ENCODE measurements around the gene IGF2BP2. TPM values are rescaled to one million over a fixed set of nuclear protein-coding genes. Genes with fewer than 3 reads are reported as not detected.
"Not testable (repeated sequence)": the region's sequence is repeated elsewhere in the genome, so short reads cannot be mapped to it uniquely, and the experiment has no call there.

IGF2BP2 gene
- total RNA-seq, 1 experiment from 2014 or later: 154 TPM

- Mint-ChIP-seq H3K4me3 (ENCODE audit: unreplicated experiment) (no peak overlapping the region), H3K27ac (ENCODE audit: low read depth, unreplicated experiment) (no peak overlapping the region), H3K9me3 (ENCODE audit: unreplicated experiment) (no peaks in the 10 kb centered on the region), H3K4me1 (ENCODE audit: insufficient read depth, unreplicated experiment) (peaks cover 40% of the 10 kb centered on the region), H3K27me3 (ENCODE audit: insufficient read depth, unreplicated experiment) (no peaks in the 10 kb centered on the region), H3K36me3 (ENCODE audit: insufficient read depth, unreplicated experiment) (peaks cover 30% of the 10 kb centered on the region)
- POLR2A ChIA-PET: interaction anchor here (0.6 to 1.5 kb wide), 5 partner anchors 11 to 99 kb away, joined by 3 to 6 read pairs (median 3); no protein-coding TSS in a partner anchor
- CTCF ChIA-PET: interaction anchor here (0.6 to 1.0 kb wide), 7 partner anchors 8 to 784 kb away, joined by 3 to 5 read pairs (median 4); no protein-coding TSS in a partner anchor
- BruUV-seq (replicated peaks): no TSS peak
- no peak for TF ChIP-seq CTCF (IDR thresholded peaks at IDR 0.05; ENCODE audit: unreplicated experiment)
- intact Hi-C loops (cut with micrococcal nuclease): no loop called here
- no peak for DNase-seq (ENCODE audit: unreplicated experiment)
Observed at GRCh38 chr3:185786956-185787877, 37.6 kb downstream of the IGF2BP2 start.

GRCh38 chr3:185786258-185786657, 38.6 kb downstream of the IGF2BP2 start:
- peaks cover 30% of the 10 kb centered on the region for H3K36me3 Mint-ChIP-seq (ENCODE audit: insufficient read depth, unreplicated experiment)
- CTCF ChIA-PET: interaction anchor here (0.6 to 2.7 kb wide), 3 partner anchors 18 to 69 kb away, joined by 5 to 18 read pairs (median 5); no protein-coding TSS in a partner anchor
- H3K4me3 Mint-ChIP-seq (ENCODE audit: unreplicated experiment); H3K27me3 Mint-ChIP-seq (ENCODE audit: insufficient read depth, unreplicated experiment); intact Hi-C loops (cut with micrococcal nuclease); BruUV-seq (replicated peaks); DNase-seq (ENCODE audit: unreplicated experiment); H3K9me3 Mint-ChIP-seq (ENCODE audit: unreplicated experiment): not testable (repeated sequence)
- peaks cover 42% of the 10 kb centered on the region for H3K4me1 Mint-ChIP-seq (ENCODE audit: insufficient read depth, unreplicated experiment)
- H3K27ac Mint-ChIP-seq (ENCODE audit: low read depth, unreplicated experiment): peak overlapping the region; percentile 6
- POLR2A ChIA-PET: interaction anchor here (0.7 to 2.0 kb wide), 6 partner anchors 9 to 146 kb away, joined by 3 to 5 read pairs (median 3); no protein-coding TSS in a partner anchor

DNA sequence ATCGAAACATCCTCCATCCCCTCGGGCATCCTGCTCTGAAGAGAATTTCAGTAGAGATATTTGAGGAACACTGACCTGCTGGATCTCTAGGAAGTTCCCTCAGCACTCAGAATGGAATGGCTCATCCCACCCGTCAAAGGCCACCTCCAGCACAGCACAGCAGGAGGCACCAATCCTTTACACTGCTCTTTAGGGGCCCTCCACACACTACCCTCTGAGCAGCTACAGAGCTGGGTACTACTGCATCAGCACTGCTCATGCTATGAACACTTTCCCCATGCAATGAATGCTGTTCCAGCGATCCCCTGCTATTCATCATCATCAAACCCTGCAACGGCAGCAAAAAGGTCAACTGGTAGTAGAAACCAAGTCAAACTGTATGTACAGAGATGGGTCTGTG, 40.5 kb downstream of the IGF2BP2 start:
- no TSS peak for BruUV-seq (replicated peaks)
- no peak for TF ChIP-seq CTCF (IDR thresholded peaks at IDR 0.05; ENCODE audit: unreplicated experiment)
- Mint-ChIP-seq H3K4me1 (ENCODE audit: insufficient read depth, unreplicated experiment) (peaks cover 40% of the 10 kb centered on the region), H3K36me3 (ENCODE audit: insufficient read depth, unreplicated experiment) (peaks cover 27% of the 10 kb centered on the region), H3K9me3 (ENCODE audit: unreplicated experiment) (no peaks in the 10 kb centered on the region), H3K27me3 (ENCODE audit: insufficient read depth, unreplicated experiment) (no peaks in the 10 kb centered on the region), H3K4me3 (ENCODE audit: unreplicated experiment) (no peak overlapping the region), H3K27ac (ENCODE audit: low read depth, unreplicated experiment) (no peak overlapping the region)
- intact Hi-C loops (cut with micrococcal nuclease): no loop called here
- CTCF ChIA-PET: interaction anchor here (0.6 to 2.7 kb wide), 2 partner anchors 16 to 280 kb away, joined by 3 to 18 read pairs; no protein-coding TSS in a partner anchor
- POLR2A ChIA-PET: interaction anchor here (2.0 kb wide), 1 partner anchor 8 kb away, joined by 5 read pairs; no protein-coding TSS in a partner anchor
- DNase-seq (ENCODE audit: unreplicated experiment): no peak

- intact Hi-C loops (cut with micrococcal nuclease): no loop called here
- Mint-ChIP-seq H3K27ac (ENCODE audit: low read depth, unreplicated experiment) (peak overlapping the region; percentile 19), H3K27me3 (ENCODE audit: insufficient read depth, unreplicated experiment) (no peaks in the 10 kb centered on the region), H3K4me3 (ENCODE audit: unreplicated experiment) (no peak overlapping the region), H3K9me3 (ENCODE audit: unreplicated experiment) (no peaks in the 10 kb centered on the region), H3K4me1 (ENCODE audit: insufficient read depth, unreplicated experiment) (peaks cover 53% of the 10 kb centered on the region), H3K36me3 (ENCODE audit: insufficient read depth, unreplicated experiment) (peaks cover 24% of the 10 kb centered on the region)
- no TSS peak for BruUV-seq (replicated peaks)
- DNase-seq (ENCODE audit: unreplicated experiment): peak; percentile 24
- TF ChIP-seq CTCF (IDR thresholded peaks at IDR 0.05; ENCODE audit: unreplicated experiment): no peak
- ChIA-PET POLR2A (interaction anchor here (0.7 to 1.5 kb wide), 6 partner anchors 9 to 121 kb away, joined by 3 to 7 read pairs (median 4); partner anchors contain the start of gene IGF2BP2), CTCF (interaction anchor here (1.0 to 5.8 kb wide), 2 partner anchors 14 to 102 kb away, joined by 3 to 55 read pairs; no protein-coding TSS in a partner anchor)
Observed at GRCh38 chr3:185781759-185782158, 43.1 kb downstream of the IGF2BP2 start.

All from MCF 10A (cell line).